Suprapubic skin (tissue), 3 donors: ENCODE measurements around the gene CLDN1.

Experiments used
- CTCF ChIP-seq, 2 donors: fragments of 200-600 bp in 1 of 2; fragments of 450-650 bp in 1 of 2; sonication (generic) in 1 of 2; IDR thresholded peaks; one replicate each; pipeline ENCODE4 v1.5.1; 2016 to 2019; ENCODE audit warnings: antibody characterized with exemption in 2 of 2, mild to moderate bottlenecking in 1 of 2, moderate library complexity in 1 of 2
- POLR2AphosphoS5 ChIP-seq, 3 donors: sonication (generic); formaldehyde crosslinking; IDR thresholded peaks; one replicate each; pipeline ENCODE4 v1.6.1; 2017; ENCODE audit warnings: antibody characterized with exemption in 3 of 3

GRCh38 chr3:190337301-190337700 is 15.1 kb upstream of the CLDN1 start:
- no peak for TF ChIP-seq POLR2AphosphoS5 (IDR thresholded peaks at IDR 0.05)
- TF ChIP-seq CTCF (IDR thresholded peaks at IDR 0.05) = no peak
